Measurements from ENCODE around the gene MYL12B. TPM values are rescaled to one million over a fixed set of nuclear protein-coding genes. Genes with fewer than 3 reads are reported as not detected.
A peak's percentile ranks its signal among the peaks of the same experiment; 100 is the strongest.
"Not testable (repeated sequence)": the region's sequence is repeated elsewhere in the genome, so short reads cannot be mapped to it uniquely, and the experiment has no call there.

Gene MYL12B
- 90.4 TPM for total RNA-seq

GRCh38 chr18:3261373-3262233 is at the start of gene MYL12B:
TSS of gene MYL12B (plus strand) at chr18:3262133. CDS start at chr18:3272899, 10,766 bp downstream.
- ATAC-seq = peak; percentile 88
- peak; percentile 85 for DNase-seq (ENCODE audit: low spot score)

- no peak for DNase-seq (ENCODE audit: low spot score)
- ATAC-seq = no peak
Observed at GRCh38 chr18:3212657-3213056, 49.3 kb upstream of the MYL12B start.

GRCh38 chr18:3213300-3214059 is 48.5 kb upstream of the MYL12B start:
- DNase-seq (ENCODE audit: low spot score) (no peak), ATAC-seq (no peak)

- no peak for ATAC-seq
- no peak for DNase-seq (ENCODE audit: low spot score)
Observed at GRCh38 chr18:3214855-3215637, 46.9 kb upstream of the MYL12B start.

GRCh38 chr18:3216987-3217386 is 44.9 kb upstream of the MYL12B start:
- DNase-seq (ENCODE audit: low spot score) = no peak
- no peak for ATAC-seq

GRCh38 chr18:3217948-3218647 is 43.8 kb upstream of the MYL12B start:
- ATAC-seq (peak; percentile 66), DNase-seq (ENCODE audit: low spot score) (no peak)

GRCh38 chr18:3218819-3219218 is 43.1 kb upstream of the MYL12B start:
- DNase-seq (ENCODE audit: low spot score) (no peak), ATAC-seq (peak; percentile 60)

GRCh38 chr18:3219241-3219630 is 42.7 kb upstream of the MYL12B start:
- DNase-seq (ENCODE audit: low spot score) (no peak), ATAC-seq (peak; percentile 35)

GRCh38 chr18:3219631-3220335 is 42.1 kb upstream of the MYL12B start, which contains the start of gene MYOM1:
TSS of gene MYOM1 (minus strand) at chr18:3219968. CDS start at chr18:3215223, 4,745 bp downstream.
- no peak for DNase-seq (ENCODE audit: low spot score)
- ATAC-seq = peak; percentile 46

- not testable (repeated sequence) for DNase-seq (ENCODE audit: low spot score); ATAC-seq
Observed at GRCh38 chr18:3220868-3221267, 41.1 kb upstream of the MYL12B start.

- DNase-seq (ENCODE audit: low spot score) (no peak), ATAC-seq (no peak)
Observed at GRCh38 chr18:3221496-3221895, 40.4 kb upstream of the MYL12B start.

- no peak for ATAC-seq
Observed at GRCh38 chr18:3223356-3223755, 38.6 kb upstream of the MYL12B start.

GRCh38 chr18:3224223-3224622 is 37.7 kb upstream of the MYL12B start:
- DNase-seq (ENCODE audit: low spot score) (no peak), ATAC-seq (peak; percentile 43)

More at GRCh38 chr18:3223356-3223755, 38.6 kb upstream of the MYL12B start:
- DNase-seq (ENCODE audit: low spot score) = no peak

GRCh38 chr18:3225588-3225987 is 36.3 kb upstream of the MYL12B start:
- no peak for ATAC-seq
- no peak for DNase-seq (ENCODE audit: low spot score)

GRCh38 chr18:3226048-3226447 is 35.9 kb upstream of the MYL12B start:
- ATAC-seq = no peak
- DNase-seq (ENCODE audit: low spot score) = no peak

GRCh38 chr18:3230401-3231334 is 31.3 kb upstream of the MYL12B start:
- peak; percentile 84 for ATAC-seq

GRCh38 chr18:3233004-3233403 is 28.9 kb upstream of the MYL12B start:
- no peak for DNase-seq (ENCODE audit: low spot score)
- ATAC-seq = peak; percentile 18

More at GRCh38 chr18:3230401-3231334, 31.3 kb upstream of the MYL12B start:
- peak; percentile 88 for DNase-seq (ENCODE audit: low spot score)

- no peak for DNase-seq (ENCODE audit: low spot score)
- peak; percentile 59 for ATAC-seq
Observed at GRCh38 chr18:3233433-3234168, 28.3 kb upstream of the MYL12B start.

All from left lobe of liver (tissue), 2 donors.